CD4-positive, alpha-beta T cell treated with Interleukin-6 at 100 ng/mL for 8 hours (primary cell): Measurements from ENCODE around the gene SLFNL1.

ENCODE experiments used
- DNase-seq: peaks from one replicate; pipeline ENCODE4 v3.0.0-alpha.2; 2020; ENCODE audit warnings: mixed read lengths, low spot score

Gene SLFNL1

DNA sequence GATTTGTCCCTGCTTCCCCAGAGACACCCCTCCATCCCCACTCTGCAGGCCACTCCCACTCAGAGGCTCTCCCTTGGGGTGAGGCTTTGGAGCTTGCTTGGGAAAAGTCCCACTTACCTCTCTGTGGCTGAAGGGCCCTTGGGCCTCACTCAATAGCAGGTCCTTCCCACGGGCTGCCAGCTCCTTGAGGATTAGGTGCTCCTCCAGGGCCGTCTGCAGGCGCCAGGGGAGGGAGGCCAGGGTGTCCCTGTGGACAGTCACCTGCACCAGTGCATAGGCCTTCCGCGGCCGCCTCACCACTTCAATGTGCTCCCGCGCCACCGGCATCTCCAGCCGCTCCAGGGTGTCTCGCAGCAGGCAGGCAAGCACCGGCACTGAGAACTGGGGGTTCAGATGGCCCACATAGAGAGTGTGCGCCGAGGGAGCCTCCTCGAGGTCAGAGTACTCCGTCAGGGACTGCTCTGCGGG is 1.4 kb downstream of the SLFNL1 start:
- DNase-seq, result no peak

DNA sequence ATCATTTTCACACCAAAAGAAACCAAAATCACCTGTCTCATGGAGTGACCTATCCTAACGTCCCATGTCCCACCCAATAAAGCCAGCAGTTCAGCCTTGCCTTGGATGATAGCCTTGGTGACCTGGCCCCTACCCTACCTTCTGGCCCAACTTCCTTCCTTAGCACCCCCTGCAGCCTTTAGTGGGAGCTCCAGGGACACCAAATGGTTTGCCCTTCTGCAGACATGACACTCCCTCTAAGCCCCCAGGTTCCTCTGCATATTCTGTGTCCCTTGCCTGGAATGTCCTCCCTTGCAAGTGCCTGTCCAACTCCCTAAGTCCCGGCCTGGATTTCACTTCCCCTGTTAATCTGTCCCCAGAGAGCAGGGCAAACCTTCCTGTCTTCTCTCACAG is 2.2 kb downstream of the SLFNL1 start:
- no peak for DNase-seq

DNA sequence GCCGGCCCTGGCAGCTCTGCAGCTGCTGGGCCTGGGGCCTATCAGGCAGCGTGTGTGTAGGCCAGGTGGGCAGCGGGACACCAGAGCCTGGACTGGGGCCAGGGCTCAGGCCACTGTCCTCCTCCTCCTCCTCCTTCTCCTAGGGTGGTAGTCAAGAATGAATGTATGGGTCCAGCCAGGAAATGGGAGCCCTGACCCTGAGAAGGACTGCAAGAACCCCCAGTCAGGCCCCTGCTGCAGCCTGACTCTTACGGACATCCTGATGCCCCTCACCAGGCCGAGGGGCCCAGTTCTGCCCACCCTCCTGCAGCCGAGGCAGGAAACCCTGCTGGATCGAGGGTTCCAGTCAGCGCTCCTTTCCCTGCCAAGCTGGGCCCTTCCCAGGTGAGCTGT is 3.5 kb downstream of the SLFNL1 start:
- DNase-seq, result no peak

DNA sequence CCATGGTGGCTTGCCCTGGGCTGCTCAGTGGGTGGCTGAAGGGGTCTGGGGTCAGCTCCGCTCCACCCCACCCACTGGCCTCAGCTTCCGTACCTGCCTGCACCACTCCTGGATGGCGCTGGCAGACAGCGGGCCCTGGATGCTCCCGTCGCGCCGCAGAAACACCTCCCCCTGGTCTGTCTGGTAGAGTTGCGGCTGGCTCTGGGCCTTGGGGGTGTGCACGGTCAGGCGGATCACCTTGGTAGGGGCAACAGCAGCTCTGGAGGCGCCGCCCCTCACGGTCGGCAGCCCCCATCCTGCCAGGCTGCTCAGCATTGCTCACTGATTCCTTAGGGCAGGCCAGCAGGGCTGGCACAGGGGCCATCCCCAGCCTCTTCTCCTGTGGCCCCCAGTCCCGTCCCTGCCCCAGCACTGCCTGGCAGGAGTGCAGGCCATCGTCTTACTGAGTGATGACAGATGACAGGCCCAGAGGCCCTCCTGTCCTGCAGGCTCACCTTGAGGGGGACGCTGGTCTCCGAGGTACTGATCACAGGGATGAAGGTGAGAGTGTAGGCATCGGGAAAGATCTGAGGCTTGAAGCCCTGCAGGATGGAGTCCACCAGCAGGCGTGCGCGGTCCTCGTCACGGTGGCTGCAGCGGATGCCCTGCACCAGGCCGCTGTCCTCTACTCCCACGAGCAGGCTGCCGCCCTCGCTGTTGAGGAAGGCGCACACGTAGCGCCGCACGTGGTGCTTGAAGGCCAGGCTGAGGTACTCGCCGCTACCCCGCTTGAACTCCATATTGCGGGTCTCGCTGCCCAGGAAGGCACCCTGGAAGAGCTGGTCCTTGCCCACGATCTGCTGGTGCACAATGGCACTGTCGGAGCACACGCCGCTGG is 4.1 kb downstream of the SLFNL1 start:
- DNase-seq, result no peak

DNA sequence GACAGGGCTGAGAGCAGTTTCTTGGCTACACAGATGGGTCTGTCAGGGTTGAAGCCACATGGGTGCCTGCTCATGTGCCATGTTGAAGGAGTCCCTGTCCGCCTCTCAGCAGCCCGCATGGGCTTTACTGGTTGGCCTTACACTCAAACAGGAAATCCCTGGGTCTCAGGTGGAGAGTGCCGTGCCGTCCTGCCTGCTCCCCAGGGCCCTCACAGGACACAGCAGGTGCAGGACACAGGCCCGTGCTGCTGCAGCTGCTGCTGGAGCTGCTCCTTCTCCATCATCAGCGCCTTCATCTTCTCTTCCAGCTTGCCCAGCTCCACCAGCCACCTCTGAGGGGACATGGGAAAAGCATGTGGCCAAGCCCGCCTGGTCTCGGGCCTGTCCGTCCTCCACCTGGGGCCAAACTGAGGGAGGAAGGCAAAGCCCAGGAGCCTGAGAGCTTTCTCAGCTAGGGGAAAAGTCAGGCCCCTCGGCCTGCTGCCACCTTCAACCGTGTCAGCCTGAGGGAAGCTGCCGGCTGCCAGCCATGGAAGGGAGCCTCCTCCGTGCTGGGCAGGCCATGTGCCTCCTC is 5.5 kb downstream of the SLFNL1 start:
- no peak for DNase-seq

DNA sequence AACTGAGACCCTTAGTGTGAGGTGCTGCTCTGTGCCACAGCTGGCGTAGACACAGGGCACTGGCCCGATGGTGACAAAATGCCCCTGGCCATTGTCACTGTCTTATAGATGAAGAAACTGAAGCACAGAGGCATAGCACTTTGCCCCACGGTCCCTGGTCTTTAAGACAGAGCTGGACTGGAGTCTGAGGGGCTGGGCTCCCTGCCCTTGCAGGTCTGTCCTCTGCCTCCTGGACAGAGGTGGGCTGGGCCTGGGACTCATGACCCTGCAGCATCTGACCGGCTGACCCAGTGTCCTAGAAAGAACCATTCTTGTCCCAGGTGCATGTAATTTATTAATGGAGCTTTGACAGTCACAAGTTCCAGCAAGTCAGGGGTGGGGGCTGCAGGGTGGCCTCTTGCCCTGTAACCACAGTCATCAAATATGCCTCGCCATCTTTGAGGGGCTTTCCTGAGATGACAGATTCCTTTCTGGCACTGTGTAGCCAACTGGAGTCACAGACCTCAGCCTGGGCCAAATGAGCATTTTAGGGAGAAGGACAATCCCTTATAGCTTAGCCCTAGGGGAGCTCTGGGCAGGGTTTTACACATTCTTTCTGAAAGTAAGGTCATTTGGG is 6.1 kb downstream of the SLFNL1 start:
- no peak for DNase-seq

DNA sequence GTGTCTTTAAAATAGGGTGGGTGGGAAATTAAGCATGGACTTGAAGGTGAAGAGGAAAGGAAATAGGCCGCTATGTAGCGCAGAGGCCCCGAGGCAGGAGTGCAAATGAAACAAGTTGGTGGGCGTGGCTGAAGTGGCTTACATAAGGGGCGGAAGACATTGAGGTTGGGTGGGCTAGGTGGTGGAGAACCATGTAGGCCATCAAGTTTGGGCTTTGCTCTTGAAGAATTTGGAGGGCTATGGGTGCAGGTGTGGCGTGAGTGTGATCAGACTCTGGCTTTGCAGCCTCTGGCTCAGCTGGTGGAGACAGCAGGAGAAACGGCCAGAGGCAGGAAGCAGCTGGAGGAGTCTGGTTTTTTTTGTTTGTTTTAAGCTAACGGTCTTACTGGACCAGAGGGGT is 6.7 kb downstream of the SLFNL1 start:
- DNase-seq, result no peak

DNA sequence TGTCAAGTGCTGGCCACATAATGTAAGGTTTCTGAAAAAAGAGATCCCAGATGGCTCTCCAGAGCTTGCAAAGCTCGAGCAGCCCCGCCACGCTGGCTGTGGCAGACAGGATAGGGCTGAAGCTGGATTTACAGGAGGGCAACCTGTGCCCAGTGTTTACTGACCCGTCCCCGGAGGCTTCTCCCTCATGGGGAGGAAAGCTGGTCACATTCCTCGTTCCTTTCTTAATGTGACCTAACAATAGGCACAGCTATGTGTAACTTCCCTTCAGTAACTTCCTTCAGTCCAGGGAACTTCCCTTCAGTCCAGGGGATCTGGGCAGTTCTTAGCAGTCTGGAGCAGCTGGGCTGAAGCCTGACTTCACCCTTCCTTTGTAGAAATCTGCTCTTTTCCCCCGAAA is 7.7 kb downstream of the SLFNL1 start:
- DNase-seq, result no peak

DNA sequence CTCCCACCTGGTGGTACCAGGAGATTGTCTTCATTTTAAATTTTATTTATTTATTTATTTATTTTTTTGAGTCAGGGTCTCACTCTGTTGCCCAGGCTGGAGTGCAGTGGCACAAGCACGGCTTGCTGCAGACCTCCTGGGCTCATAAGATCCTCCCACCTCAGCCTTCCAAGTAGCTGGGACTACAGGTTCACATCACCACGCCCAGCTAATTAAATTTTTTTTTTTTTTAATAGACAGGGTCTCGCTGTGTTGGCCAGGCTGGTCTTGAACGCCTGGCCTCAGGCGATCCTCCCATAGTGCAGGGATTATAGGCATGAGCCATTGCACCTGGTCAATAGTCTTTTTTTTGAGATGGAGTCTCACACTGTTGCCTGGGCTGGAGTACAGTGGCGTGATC is 8.5 kb downstream of the SLFNL1 start:
- DNase-seq, result no peak

DNA sequence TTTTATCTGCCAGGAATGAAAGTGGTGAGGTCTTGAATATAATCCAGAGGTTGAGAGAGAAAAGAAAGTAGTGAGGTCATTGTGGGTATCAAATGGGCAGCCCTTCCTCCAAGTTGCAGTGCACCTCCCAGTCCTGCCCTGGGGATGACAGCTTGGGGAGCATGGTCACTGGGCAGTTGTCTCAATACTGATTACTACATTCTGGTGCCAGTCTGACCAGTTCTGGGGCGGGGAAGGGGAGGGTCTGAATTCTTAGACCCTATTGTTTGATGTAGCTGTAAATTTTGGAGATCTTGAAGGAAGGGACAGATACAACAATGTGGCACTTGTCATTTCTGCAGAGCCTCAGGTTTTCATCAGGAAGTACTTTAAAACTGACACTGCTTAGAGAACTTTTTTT is 11.2 kb downstream of the SLFNL1 start:
- no peak for DNase-seq

DNA sequence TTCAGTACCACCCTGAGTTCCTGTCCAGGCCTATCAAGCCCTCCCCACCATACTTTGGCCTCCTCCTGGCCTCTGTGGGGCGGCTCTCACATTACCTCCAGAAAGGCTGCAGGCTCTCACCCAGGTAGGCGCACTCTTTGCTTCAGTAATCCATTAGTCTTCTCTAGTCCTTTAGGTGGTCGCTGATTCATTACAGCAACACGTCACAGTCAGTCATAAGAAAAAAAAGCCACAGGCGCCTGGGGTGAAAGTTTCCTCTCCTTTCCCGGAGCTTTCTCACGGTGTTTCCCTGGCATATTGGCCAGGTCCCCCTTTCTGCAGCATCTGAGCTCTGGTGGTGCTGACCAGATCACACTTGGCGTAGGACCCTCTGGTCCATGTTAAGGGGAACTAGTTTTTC is 12.1 kb downstream of the SLFNL1 start:
- DNase-seq, result no peak

DNA sequence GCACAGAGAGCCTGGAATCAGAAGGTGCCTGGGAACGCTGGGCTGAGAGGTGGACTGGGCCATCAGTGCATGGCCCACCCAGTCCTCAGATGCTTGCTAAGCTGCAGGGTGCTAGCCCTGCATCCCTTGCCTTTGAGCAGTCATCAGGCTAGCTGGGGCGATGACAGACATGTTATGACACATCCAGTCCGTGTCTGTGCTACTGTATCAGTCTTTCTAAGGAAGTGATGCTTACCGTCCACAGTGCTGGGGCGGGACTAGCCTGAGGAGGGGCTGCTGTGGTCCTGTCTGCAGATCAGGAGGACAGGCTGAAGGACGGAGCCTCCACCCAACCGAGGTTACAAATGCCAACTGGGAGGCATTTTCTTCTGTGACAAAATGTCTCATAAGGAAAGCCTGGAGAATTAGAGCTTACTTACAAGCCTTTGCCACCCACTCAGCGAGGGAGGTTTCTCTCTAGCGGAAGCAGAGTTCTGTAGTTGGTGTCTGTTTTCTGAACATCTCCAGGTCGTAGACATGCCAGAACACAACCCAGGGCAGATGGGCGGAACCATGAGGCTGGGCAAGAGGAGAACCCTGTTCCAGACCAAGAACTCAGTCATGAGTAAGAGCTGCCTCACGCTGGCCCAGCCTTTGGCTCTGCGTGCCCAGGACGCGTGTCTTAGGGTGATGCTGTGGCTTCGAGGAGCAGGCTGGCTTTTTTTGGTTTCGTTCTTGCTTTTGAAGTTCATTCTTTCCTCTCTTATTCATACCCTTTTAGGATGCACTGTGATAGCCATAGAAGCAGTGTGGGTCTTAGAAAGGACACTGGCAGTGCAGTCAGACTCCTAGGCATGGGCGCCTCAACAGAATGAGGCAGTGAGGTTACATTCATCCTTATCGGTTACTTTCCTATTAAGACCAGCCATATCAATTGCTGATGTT is 14.3 kb downstream of the SLFNL1 start:
- DNase-seq, result no peak

DNA sequence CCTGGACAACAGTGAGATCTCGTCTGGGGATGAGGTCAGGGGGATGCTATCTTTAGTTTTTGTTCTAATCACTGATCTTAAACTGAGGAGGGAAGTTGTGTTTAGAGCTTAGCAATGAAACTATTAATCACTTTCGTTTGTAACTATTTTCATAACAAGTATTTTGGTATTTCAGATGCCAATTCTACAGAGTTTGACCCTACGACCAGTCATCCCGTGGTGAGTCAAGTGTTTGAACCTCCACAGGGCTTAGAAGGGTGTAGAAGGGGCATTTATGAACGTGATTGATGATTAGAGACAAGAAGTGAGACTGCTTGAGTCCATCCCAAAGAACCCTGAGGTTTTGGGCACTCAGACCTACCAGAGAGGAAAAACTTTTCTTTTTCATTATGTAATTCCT is 15.6 kb downstream of the SLFNL1 start:
- no peak for DNase-seq

DNA sequence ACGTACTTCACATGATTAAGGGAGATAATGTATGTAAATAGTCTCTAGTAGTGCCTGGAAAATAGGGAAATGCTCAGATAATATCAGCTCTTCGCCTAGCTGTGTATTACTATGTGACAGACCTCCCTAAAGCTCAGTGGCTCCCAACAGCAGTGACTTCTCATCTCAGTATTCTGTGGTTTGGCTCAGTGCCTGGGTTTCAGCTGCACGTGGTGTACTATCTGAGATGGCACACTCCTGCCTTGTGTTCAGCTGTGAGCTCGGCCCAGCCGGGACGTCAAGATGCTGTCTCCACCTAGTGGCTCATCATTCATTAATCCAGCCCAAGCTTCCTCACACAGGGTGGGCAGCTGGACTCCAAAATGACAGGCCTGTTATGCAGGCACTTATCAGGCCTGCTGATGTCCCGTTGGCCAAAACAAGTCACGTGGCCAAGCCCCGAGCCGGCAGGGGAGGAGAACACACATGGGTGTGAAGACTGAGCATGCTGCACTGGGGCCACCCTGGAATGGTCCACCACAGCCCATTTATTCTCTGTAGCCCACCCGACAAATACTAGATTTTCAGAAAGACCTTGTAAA is 17.8 kb downstream of the SLFNL1 start:
- peak; percentile 87 for DNase-seq

DNA sequence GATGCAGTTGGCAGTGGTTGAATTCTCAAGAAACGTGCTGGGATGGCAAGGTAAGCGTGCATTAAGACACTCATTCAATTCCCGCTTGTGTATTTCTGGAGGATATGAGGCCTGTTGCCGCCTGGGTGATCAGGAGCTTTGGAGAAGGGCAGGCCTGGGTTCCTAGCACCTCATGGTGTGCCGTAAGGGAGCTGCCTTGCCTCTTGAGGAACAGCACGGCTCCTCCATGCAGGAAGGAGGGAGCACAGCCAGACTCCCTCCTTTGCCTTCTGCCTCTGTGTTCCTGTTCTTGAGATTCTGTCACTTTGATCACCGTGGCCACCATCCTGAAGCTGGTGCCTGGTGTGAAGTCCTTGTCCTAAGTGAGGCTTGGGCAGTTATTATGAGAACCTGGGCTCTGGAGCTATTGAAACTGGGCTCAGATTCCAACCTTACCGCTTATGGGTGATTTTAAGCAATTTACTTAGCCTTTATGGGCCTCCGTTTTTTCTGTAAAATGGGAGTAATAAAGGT is 18.3 kb downstream of the SLFNL1 start:
- no peak for DNase-seq

DNA sequence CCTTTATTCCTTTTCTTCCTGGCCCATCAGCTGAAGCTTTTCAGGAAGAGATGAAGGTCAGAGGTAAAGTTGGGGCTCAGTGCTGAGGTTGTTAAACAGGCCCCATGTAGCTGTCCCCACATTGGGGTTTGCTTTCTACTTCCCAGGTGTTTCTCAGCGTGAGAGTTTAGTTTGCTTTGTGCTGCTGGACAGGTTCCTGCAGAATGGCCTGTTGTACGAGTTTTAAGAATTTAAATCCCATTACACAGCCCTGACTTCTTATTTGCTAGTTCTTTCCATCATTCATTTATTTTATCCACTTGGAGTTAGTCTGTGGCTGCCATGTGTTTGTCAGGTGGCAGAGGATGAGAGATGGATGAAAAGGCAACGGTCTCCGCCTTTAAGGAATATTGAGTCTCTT is 22.9 kb downstream of the SLFNL1 start:
- DNase-seq, result no peak

DNA sequence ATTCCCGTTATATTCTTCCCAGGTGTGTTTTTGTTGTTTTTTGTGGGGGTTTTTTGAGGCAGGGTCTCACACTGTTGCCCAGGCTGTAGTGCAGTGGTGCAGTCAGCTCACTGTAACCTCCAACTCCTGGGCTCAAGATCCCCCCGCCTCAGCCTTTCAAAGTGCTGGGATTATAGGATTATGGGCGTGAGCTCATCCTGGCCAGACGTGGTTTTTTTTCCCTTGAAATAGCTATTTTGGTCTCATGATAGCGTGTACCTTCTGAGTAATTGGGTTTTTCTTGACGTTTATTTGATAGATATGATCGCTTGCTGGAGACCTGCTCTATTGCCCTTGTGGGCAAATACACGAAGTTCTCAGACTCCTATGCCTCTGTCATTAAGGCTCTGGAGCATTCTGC is 24.4 kb downstream of the SLFNL1 start:
- DNase-seq, result no peak

DNA sequence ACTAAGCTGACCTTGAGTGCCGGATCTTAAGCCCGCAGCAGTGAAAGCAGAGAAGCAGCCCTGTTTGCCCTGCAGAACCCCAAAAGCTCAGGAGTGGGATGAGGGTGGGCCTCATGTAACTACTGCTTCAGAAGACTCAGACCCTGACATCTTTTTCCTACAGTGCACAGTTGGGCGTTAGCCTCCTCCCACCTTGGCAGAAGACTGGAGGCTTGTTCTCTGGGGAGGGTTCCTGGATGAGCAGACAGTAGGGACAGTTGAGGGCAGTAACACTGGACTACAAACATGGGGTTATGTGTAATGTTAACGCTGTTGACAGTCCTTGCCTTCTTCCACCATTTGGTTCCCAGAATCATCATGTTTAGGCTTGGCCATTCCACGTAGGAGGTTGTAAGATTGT is 32.5 kb downstream of the SLFNL1 start:
- DNase-seq, result no peak

DNA sequence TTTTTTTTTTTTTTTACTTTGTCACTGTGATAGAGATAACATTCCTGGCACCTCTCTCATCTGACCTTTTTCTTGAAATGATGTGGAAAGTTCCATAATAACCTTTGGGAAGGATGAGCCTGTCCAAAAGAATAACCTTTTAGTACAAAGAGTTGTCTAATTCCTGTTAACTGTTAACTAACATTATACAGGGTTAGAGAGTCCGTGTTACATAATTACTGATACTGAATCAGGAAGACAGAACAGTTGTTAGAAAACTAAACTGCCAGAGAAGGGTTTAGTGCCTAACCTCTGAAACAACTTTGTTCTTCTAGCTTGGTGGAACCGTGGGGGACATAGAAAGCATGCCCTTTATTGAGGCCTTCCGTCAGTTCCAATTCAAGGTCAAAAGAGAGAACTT is 33.2 kb downstream of the SLFNL1 start:
- DNase-seq, result no peak

DNA sequence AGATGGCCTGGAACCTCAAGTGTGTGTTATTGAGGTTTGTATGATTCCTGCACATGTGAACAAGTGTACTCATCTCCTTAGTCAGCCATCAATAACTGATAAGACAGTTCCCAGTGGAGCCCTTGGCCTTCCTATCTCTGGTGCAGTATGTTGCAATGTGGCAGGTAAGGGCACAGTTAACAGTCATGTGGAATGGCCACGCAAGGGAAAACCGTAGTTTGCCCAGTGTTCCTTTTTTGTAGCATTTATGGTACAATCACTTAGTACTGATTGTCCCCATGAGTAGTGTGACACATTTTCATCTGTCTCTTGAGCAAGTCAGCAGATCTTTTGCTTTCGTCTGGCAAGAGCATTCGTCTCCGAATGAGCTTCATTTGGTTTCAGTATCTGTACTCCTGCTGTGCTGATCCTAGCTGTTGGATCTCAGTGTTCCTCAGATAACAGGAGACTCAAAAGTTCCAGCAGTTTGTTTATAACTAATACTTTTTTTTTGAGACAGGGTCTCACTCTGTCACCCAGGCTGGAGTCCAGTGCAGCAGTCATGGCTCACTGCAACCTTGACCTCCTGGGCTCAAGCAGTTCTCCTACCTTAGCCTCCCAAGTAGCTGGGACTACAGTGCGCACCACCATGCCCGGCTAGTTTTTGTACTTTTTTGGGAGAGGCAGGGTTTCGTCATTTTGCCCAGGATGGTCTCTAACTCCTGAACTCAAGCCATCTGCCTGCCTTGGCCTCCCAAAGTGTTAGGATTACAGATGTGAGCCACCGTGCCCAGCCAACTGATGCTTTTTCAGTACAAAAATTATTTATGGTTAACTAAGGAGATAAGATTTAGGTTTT is 33.9 kb downstream of the SLFNL1 start:
- no peak for DNase-seq

DNA sequence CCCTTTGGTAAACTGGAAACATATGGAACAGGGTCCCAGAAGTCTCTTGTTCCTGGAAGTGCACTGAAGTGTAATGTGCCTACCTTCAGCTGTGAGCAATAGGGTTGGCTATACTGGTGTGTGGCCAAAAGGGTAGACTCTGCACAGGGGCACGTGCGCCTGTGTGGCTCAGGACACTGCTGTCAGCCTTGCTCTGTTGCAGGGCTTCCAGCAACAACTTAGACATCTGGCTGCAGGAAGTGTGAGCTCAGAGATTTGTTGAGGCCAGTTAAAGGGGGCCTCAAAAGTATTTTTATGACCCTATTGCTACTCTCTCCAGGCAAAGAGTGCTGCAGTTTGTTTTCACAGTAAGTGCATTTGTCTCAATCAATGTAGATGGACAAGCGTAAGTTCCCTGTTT is 34.6 kb downstream of the SLFNL1 start:
- DNase-seq, result no peak
